ENCODE measurements around the gene ADRA2B. TPM values are rescaled to one million over a fixed set of nuclear protein-coding genes. Genes with fewer than 3 reads are reported as not detected.

The ADRA2B gene
- total and polyA plus RNA-seq, 2 experiments from 2014 or later, result not detected

DNA sequence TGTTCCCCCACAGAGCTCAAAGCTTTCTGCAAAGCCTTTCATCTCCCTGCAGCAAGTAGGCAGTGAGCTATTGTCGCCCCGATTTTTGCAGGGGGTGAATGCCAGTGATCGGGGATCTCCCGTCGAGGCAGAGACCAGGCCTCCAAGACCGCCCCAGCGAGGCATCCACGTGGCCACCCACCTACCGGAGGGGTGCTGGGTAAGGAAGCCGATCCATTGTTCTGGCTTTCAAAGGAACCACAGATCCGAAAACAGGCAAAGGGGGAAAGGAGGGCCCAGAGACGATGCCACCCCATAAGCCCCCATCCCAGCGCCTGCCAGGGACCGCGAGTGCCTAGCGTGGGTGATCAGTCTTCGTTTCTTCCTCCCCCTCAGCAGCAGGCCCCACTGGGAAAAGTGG lies 2.4 kb downstream of the ADRA2B start:
- in situ Hi-C loops (cut with MboI), result no loop called here

GRCh38 chr2:96113367-96113677 lies 3.0 kb downstream of the ADRA2B start:
- in situ Hi-C loops (cut with MboI), result no loop called here
- H3F3A ChIP-seq (ENCODE audit: insufficient read depth), result no peaks in the 10 kb centered on the region
- H3K27me3 ChIP-seq (replicated peaks; ENCODE audit: insufficient read depth), result peaks cover 23% of the 10 kb centered on the region
- no peak overlapping the region for H2AFZ ChIP-seq
- TF ChIP-seq EZH2 (IDR thresholded peaks at IDR 0.05; ENCODE audit: insufficient read depth, poor library complexity, severe bottlenecking) (no peak), EZH2phosphoT487 (IDR thresholded peaks at IDR 0.05; ENCODE audit: insufficient read depth, low read depth) (no peak)
- no peaks in the 10 kb centered on the region for H3K9me3 ChIP-seq (ENCODE audit: low read depth)
- no peaks in the 10 kb centered on the region for H4K20me1 ChIP-seq (ENCODE audit: insufficient read depth)
- 77 to 88% methylated on average over 7 of the region's 7 CpGs for WGBS, 2 experiments (ENCODE audit: low coverage in 1 of 2, low lambda C conversion rate in 2 of 2, missing lambda C conversion rate in 2 of 2)
- H3K4me3 ChIP-seq, result no peak overlapping the region
- H3K4me1 ChIP-seq (ENCODE audit: insufficient read depth), result no peaks in the 10 kb centered on the region
- no peaks in the 10 kb centered on the region for H3K9me2 ChIP-seq (ENCODE audit: insufficient read depth)
- no peak overlapping the region for H3K4me2 ChIP-seq (ENCODE audit: unreplicated experiment)
- no peak for DNase-seq
- no peak overlapping the region for H3K9ac ChIP-seq
- no peaks in the 10 kb centered on the region for H3K36me3 ChIP-seq (ENCODE audit: low read depth)
- no peaks in the 10 kb centered on the region for H3K79me2 ChIP-seq (ENCODE audit: insufficient read depth)
- no peak overlapping the region for H3K27ac ChIP-seq

More for the DNA sequence above, 2.4 kb downstream of the ADRA2B start:
- H3K27ac ChIP-seq, result no peak overlapping the region
- no peak overlapping the region for H3K4me3 ChIP-seq
- WGBS, 2 experiments (ENCODE audit: low coverage in 1 of 2, low lambda C conversion rate in 2 of 2, missing lambda C conversion rate in 2 of 2), result 83% methylated on average over 17 of the region's 17 CpGs
- no peaks in the 10 kb centered on the region for H3K79me2 ChIP-seq (ENCODE audit: insufficient read depth)
- TF ChIP-seq EZH2 (IDR thresholded peaks at IDR 0.05; ENCODE audit: insufficient read depth, poor library complexity, severe bottlenecking), result no peak
- TF ChIP-seq EZH2phosphoT487 (IDR thresholded peaks at IDR 0.05; ENCODE audit: insufficient read depth, low read depth), result no peak
- H3K36me3 ChIP-seq (ENCODE audit: low read depth), result no peaks in the 10 kb centered on the region
- H3K4me1 ChIP-seq (ENCODE audit: insufficient read depth), result no peaks in the 10 kb centered on the region
- H3K27me3 ChIP-seq (replicated peaks; ENCODE audit: insufficient read depth), result peaks cover 19% of the 10 kb centered on the region
- H3K9me3 ChIP-seq (ENCODE audit: low read depth), result no peaks in the 10 kb centered on the region
- no peak overlapping the region for H3K4me2 ChIP-seq (ENCODE audit: unreplicated experiment)
- H2AFZ ChIP-seq, result no peak overlapping the region
- no peak overlapping the region for H3K9ac ChIP-seq
- H3F3A ChIP-seq (ENCODE audit: insufficient read depth), result no peaks in the 10 kb centered on the region
- no peaks in the 10 kb centered on the region for H3K9me2 ChIP-seq (ENCODE audit: insufficient read depth)
- H4K20me1 ChIP-seq (ENCODE audit: insufficient read depth), result no peaks in the 10 kb centered on the region
- DNase-seq, result no peak

DNA sequence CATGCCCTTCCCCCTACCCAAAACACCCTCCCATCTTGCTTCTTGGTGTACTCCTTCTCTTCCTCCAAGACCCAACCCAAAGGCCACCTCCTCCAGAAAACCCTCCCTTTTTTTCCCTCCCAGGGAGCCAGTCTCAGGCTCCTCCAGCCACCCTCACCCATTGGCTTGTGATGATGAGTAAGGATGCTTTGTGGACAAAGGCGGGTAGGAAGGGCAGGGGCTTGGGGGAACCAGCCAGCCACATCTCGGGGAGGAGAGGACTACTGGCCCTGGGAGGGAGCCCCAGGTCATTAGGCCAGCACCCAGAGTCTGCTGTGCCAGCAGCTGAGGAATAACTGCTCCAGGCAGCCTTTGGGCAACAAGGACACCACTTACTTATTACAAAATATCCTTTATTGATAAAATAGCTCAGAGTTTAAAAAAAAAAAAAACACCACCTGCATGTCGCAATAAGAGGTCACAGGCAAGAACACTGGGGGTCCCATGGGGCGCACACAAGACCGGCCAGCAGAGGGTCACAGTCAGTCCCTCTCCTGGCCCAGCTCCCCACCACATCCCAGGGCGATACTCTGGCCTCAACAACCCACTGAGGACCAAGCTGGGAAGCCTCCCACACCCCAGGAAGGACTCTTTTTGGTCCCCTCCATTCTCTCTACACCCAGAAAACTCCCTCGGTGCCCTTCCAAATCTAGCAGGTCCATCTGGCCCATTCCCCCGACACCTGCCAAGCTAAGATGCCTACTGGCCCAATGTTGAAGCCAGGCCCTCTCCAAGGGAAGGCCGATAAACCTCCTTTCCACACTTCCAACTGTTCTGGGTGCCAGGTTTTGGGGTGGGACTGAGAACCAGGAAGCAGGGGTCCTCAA lies 3.6 kb downstream of the ADRA2B start:
- in situ Hi-C loops (cut with MboI), result no loop called here
- no peaks in the 10 kb centered on the region for H3K9me3 ChIP-seq (ENCODE audit: low read depth)
- no peak overlapping the region for H3K4me2 ChIP-seq (ENCODE audit: unreplicated experiment)
- no peak for TF ChIP-seq EZH2phosphoT487 (IDR thresholded peaks at IDR 0.05; ENCODE audit: insufficient read depth, low read depth)
- no peak for TF ChIP-seq EZH2 (IDR thresholded peaks at IDR 0.05; ENCODE audit: insufficient read depth, poor library complexity, severe bottlenecking)
- H3K36me3 ChIP-seq (ENCODE audit: low read depth), result no peaks in the 10 kb centered on the region
- H3K4me3 ChIP-seq, result no peak overlapping the region
- H3K27ac ChIP-seq, result no peak overlapping the region
- H2AFZ ChIP-seq, result no peak overlapping the region
- H3K4me1 ChIP-seq (ENCODE audit: insufficient read depth), result no peaks in the 10 kb centered on the region
- H3K9ac ChIP-seq, result no peak overlapping the region
- no peak for DNase-seq
- peaks cover 20% of the 10 kb centered on the region for H3K27me3 ChIP-seq (replicated peaks; ENCODE audit: insufficient read depth)
- no peaks in the 10 kb centered on the region for H3K79me2 ChIP-seq (ENCODE audit: insufficient read depth)
- no peaks in the 10 kb centered on the region for H4K20me1 ChIP-seq (ENCODE audit: insufficient read depth)
- H3K9me2 ChIP-seq (ENCODE audit: insufficient read depth), result no peaks in the 10 kb centered on the region
- WGBS, 2 experiments (ENCODE audit: low coverage in 1 of 2, low lambda C conversion rate in 2 of 2, missing lambda C conversion rate in 2 of 2), result 68 to 76% methylated on average over 8 to 9 of the region's 9 CpGs
- H3F3A ChIP-seq (ENCODE audit: insufficient read depth), result no peaks in the 10 kb centered on the region

DNA sequence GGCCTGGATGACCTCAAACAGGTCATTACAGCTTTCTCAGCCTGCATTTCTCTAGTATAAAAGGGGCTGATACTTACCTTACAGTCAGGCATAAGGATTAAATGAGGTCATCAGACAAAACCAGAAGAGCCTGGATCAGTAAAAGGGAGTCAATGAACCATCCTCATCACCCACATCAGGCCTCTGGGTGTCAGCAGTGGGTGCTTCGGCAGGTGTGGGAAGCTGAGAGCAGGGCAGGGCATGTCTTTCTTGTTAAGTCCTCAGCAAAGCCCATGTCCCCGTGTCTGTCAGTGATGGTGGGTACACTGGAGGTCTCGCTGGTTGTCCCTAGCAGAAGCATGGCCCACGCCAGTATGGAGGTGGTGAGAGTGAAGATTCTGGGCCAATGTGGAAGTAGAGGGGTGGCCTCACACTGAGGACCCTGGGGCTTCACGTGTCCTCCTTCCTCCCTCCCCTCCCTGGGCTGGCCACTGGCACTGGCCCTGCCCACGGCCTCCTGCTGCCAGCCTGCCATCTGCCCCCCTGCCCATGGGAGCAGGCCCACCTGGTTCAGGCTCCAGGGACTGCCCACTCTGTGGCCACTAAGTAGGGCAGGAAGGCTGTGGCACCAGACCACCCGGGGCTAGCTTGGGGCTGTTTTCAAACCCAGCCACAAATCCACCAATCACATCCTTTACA lies 4.4 kb downstream of the ADRA2B start:
- peaks cover 14% of the 10 kb centered on the region for H3K27me3 ChIP-seq (replicated peaks; ENCODE audit: insufficient read depth)
- H3K4me1 ChIP-seq (ENCODE audit: insufficient read depth), result no peaks in the 10 kb centered on the region
- no peak for TF ChIP-seq EZH2phosphoT487 (IDR thresholded peaks at IDR 0.05; ENCODE audit: insufficient read depth, low read depth)
- TF ChIP-seq EZH2 (IDR thresholded peaks at IDR 0.05; ENCODE audit: insufficient read depth, poor library complexity, severe bottlenecking), result no peak
- H3K27ac ChIP-seq, result no peak overlapping the region
- H3K79me2 ChIP-seq (ENCODE audit: insufficient read depth), result no peaks in the 10 kb centered on the region
- no peak overlapping the region for H3K4me3 ChIP-seq
- H2AFZ ChIP-seq, result no peak overlapping the region
- no peak overlapping the region for H3K4me2 ChIP-seq (ENCODE audit: unreplicated experiment)
- H3F3A ChIP-seq (ENCODE audit: insufficient read depth), result no peaks in the 10 kb centered on the region
- H3K9me2 ChIP-seq (ENCODE audit: insufficient read depth), result no peaks in the 10 kb centered on the region
- no peak overlapping the region for H3K9ac ChIP-seq
- H3K9me3 ChIP-seq (ENCODE audit: low read depth), result no peaks in the 10 kb centered on the region
- no peaks in the 10 kb centered on the region for H3K36me3 ChIP-seq (ENCODE audit: low read depth)
- DNase-seq, result no peak
- WGBS, 2 experiments (ENCODE audit: low coverage in 1 of 2, low lambda C conversion rate in 2 of 2, missing lambda C conversion rate in 2 of 2), result 73% methylated on average over 7 of the region's 7 CpGs
- in situ Hi-C loops (cut with MboI), result no loop called here
- H4K20me1 ChIP-seq (ENCODE audit: insufficient read depth), result no peaks in the 10 kb centered on the region
